CD8-positive, alpha-beta memory T cell (primary cell): ENCODE measurements around the gene MGMT. TPM values are rescaled to one million over a fixed set of nuclear protein-coding genes. Genes with fewer than 3 reads are reported as not detected.

Experiments used
- CTCF ChIA-PET: fragments of 350-600 bp; sonication (Branson Sonifier 250); formaldehyde crosslinking; loops from one replicate; lab custom pipeline; 2021; ENCODE audit warnings: antibody characterized with exemption; lab: Charles Lee
- POLR2A ChIA-PET: fragments of 350-600 bp; sonication (Branson Sonifier 250); formaldehyde crosslinking; loops from one replicate; lab custom pipeline; 2021; ENCODE audit warnings: antibody characterized with exemption; lab: Charles Lee
- DNase-seq, 5 donors: peaks; one replicate each; pipeline versions ENCODE4 v3.0.0 to v3.0.0-alpha.2; 2020 to 2022; ENCODE audit warnings: mixed read lengths in 1 of 5
- H3K27ac ChIP-seq: one replicate; pipeline ENCODE4 v1.7.0; 2013; ENCODE audit warnings: low read depth, mild to moderate bottlenecking, low read length, moderate library complexity
- H3K27me3 ChIP-seq: 2 replicates; pipeline ENCODE4 v1.7.0; 2013; ENCODE audit warnings: low read length, mild to moderate bottlenecking; ENCODE audit not compliant: insufficient read depth, poor library complexity, severe bottlenecking
- H3K36me3 ChIP-seq: 2 replicates; pipeline ENCODE4 v1.7.0; 2013; ENCODE audit warnings: mild to moderate bottlenecking, low read length, moderate library complexity; ENCODE audit not compliant: insufficient read depth
- H3K4me1 ChIP-seq: 2 replicates; pipeline ENCODE4 v1.7.0; 2013; ENCODE audit warnings: mild to moderate bottlenecking, low read length, moderate library complexity; ENCODE audit not compliant: insufficient read depth
- H3K4me3 ChIP-seq: 2 replicates; pipeline ENCODE4 v1.7.0; 2013; ENCODE audit warnings: mild to moderate bottlenecking, low read length
- H3K9me3 ChIP-seq: 2 replicates; pipeline ENCODE4 v1.7.0; 2013; ENCODE audit warnings: mild to moderate bottlenecking, low read length
- H3K27ac Mint-ChIP-seq, 8 donors: one replicate each; pipeline ENCODE4 v1.8.0; 2020 to 2021; ENCODE audit warnings: mixed read lengths in 8 of 8, mild to moderate bottlenecking in 6 of 8, inconsistent platforms in 3 of 8, moderate library complexity in 3 of 8
- H3K27me3 Mint-ChIP-seq, 2 donors: one replicate each; pipeline ENCODE4 v1.8.0; 2020 to 2021; ENCODE audit warnings: mixed read lengths in 2 of 2, mild to moderate bottlenecking in 1 of 2, moderate library complexity in 1 of 2
- H3K36me3 Mint-ChIP-seq, 3 donors: one replicate each; pipeline ENCODE4 v1.8.0; 2020 to 2021; ENCODE audit warnings: mixed read lengths in 3 of 3, inconsistent platforms in 1 of 3, mild to moderate bottlenecking in 1 of 3
- H3K4me1 Mint-ChIP-seq, 3 donors: one replicate each; pipeline ENCODE4 v1.8.0; 2020 to 2021; ENCODE audit warnings: mixed read lengths in 3 of 3, inconsistent platforms in 1 of 3, mild to moderate bottlenecking in 1 of 3
- H3K4me3 Mint-ChIP-seq, 7 donors: one replicate each; pipeline ENCODE4 v1.8.0; 2020 to 2021; ENCODE audit warnings: mixed read lengths in 7 of 7, mild to moderate bottlenecking in 6 of 7, moderate library complexity in 4 of 7, inconsistent platforms in 2 of 7
- H3K9me3 Mint-ChIP-seq, 5 donors: one replicate each; pipeline ENCODE4 v1.8.0; 2020 to 2022; ENCODE audit warnings: mixed read lengths in 5 of 5, mild to moderate bottlenecking in 3 of 5, moderate library complexity in 2 of 5, inconsistent platforms in 1 of 5
- polyA plus RNA-seq: library from polyadenylated mRNA; unstranded; fragments of 300-500 nt; fragmentation: Illumina TruSeq; gene quantifications from one replicate; pipeline ENCODE4 v1.2.3, GENCODE V29; 2021
- total RNA-seq, 2 experiments: library from RNA; stranded (reverse); gene quantifications; one replicate each; pipeline ENCODE4 v1.2.3, GENCODE V29; 2021

MGMT gene
- total and polyA plus RNA-seq, 3 experiments from 2014 or later = 19.7 to 31.7 (median 22.4) TPM

GRCh38 chr10:129814681-129815646 lies 347.9 kb downstream of the MGMT start:
- Histone ChIP-seq H3K9me3 (no peaks in the 10 kb centered on the region), H3K4me3 (no peak overlapping the region), H3K27me3 (no peaks in the 10 kb centered on the region), H3K27ac (no peak overlapping the region), H3K4me1 (no peaks in the 10 kb centered on the region), H3K36me3 (no peaks in the 10 kb centered on the region)
- ChIA-PET CTCF (no interaction called here), POLR2A (no interaction called here)
- no peaks in the 10 kb centered on the region for H3K4me1 Mint-ChIP-seq
- H3K36me3 Mint-ChIP-seq = no peaks in the 10 kb centered on the region
- no peak overlapping the region for H3K4me3 Mint-ChIP-seq
- peaks cover 2 to 8% of the 10 kb centered on the region in 2 donors for H3K27me3 Mint-ChIP-seq
- no peak overlapping the region for H3K27ac Mint-ChIP-seq
- no peak for DNase-seq
- peaks cover 4 to 10% (median 7%) of the 10 kb centered on the region in 5 donors for H3K9me3 Mint-ChIP-seq

- DNase-seq = no peak
- H3K27me3 Mint-ChIP-seq = peaks cover 2 to 11% of the 10 kb centered on the region in 2 donors
- Histone ChIP-seq H3K9me3 (no peaks in the 10 kb centered on the region), H3K4me3 (no peak overlapping the region), H3K27ac (no peak overlapping the region), H3K36me3 (no peaks in the 10 kb centered on the region), H3K27me3 (no peaks in the 10 kb centered on the region), H3K4me1 (no peaks in the 10 kb centered on the region)
- ChIA-PET CTCF (no interaction called here), POLR2A (no interaction called here)
- no peak overlapping the region for H3K4me3 Mint-ChIP-seq
- no peak overlapping the region for H3K27ac Mint-ChIP-seq
- no peaks in the 10 kb centered on the region for H3K4me1 Mint-ChIP-seq
- no peaks in the 10 kb centered on the region for H3K36me3 Mint-ChIP-seq
- peaks cover 4 to 7% (median 7%) of the 10 kb centered on the region in 5 donors for H3K9me3 Mint-ChIP-seq
Measured at GRCh38 chr10:129815898-129816655, 349.0 kb downstream of the MGMT start.

GRCh38 chr10:129816656-129817045 lies 349.6 kb downstream of the MGMT start:
- no peak overlapping the region for H3K4me3 Mint-ChIP-seq
- CTCF ChIA-PET = no interaction called here
- POLR2A ChIA-PET = no interaction called here

More at GRCh38 chr10:129816656-129817045, 349.6 kb downstream of the MGMT start:
- no peak overlapping the region for H3K27ac ChIP-seq
- H3K4me3 ChIP-seq = no peak overlapping the region
- no peak for DNase-seq
- H3K4me1 ChIP-seq = no peaks in the 10 kb centered on the region
- Mint-ChIP-seq H3K9me3 (peaks cover 4 to 7% (median 7%) of the 10 kb centered on the region in 5 donors), H3K36me3 (no peaks in the 10 kb centered on the region), H3K4me1 (no peaks in the 10 kb centered on the region), H3K27me3 (peaks cover 2 to 11% of the 10 kb centered on the region in 2 donors), H3K27ac (no peak overlapping the region)
- no peaks in the 10 kb centered on the region for H3K36me3 ChIP-seq
- H3K9me3 ChIP-seq = no peaks in the 10 kb centered on the region
- no peaks in the 10 kb centered on the region for H3K27me3 ChIP-seq
